Esophagus squamous epithelium (tissue), 5 donors: ENCODE data around the gene PIP5KL1. TPM values are rescaled to one million over a fixed set of nuclear protein-coding genes. Genes with fewer than 3 reads are reported as not detected.

ENCODE experiments used
- DNase-seq: peaks from one replicate; lab custom pipeline; 2025; lab: John Stamatoyannopoulos, UW
- H3K27ac ChIP-seq, 4 donors: fragments of 200-600 bp; sonication (generic); one replicate each; pipeline ENCODE4 v1.5.1; 2016 to 2019; ENCODE audit warnings: mild to moderate bottlenecking in 1 of 4
- H3K27me3 ChIP-seq, 4 donors: fragments of 200-600 bp; sonication (generic); 1 replicate in 3 of 4; 2 replicates in 1 of 4; pipeline versions ENCODE4 v1.5.1 to v1.6.0; 2017 to 2021; ENCODE audit warnings: antibody characterized with exemption in 1 of 4
- H3K36me3 ChIP-seq, 3 donors: fragments of 200-600 bp; sonication (generic); one replicate each; pipeline ENCODE4 v1.5.1; 2016 to 2019
- H3K4me1 ChIP-seq, 3 donors: fragments of 200-600 bp; sonication (generic); one replicate each; pipeline ENCODE4 v1.5.1; 2017 to 2019
- H3K4me3 ChIP-seq, 4 donors: fragments of 200-600 bp; sonication (generic); 1 replicate in 3 of 4; 2 replicates in 1 of 4; pipeline ENCODE4 v1.5.1; 2016 to 2019; ENCODE audit warnings: mild to moderate bottlenecking in 2 of 4, moderate library complexity in 1 of 4
- H3K9me3 ChIP-seq, 3 donors: fragments of 200-600 bp; sonication (generic); one replicate each; pipeline ENCODE4 v1.5.1; 2016 to 2019
- CTCF ChIP-seq, 6 experiments: fragments of 450-650 bp in 4 of 6; fragments of 200-600 bp in 2 of 6; sonication (generic) in 2 of 6; IDR thresholded peaks; one replicate each; pipeline ENCODE4 v1.5.1; 2016 to 2019; ENCODE audit warnings: antibody characterized with exemption in 6 of 6, mild to moderate bottlenecking in 4 of 6, moderate library complexity in 4 of 6
- POLR2A ChIP-seq, 4 donors: fragments of 450-650 bp; IDR thresholded peaks; one replicate each; pipeline ENCODE4 v1.6.1; 2017; ENCODE audit warnings: antibody characterized with exemption in 4 of 4, mild to moderate bottlenecking in 4 of 4, moderate library complexity in 3 of 4
- whole genome bisulfite sequencing, 2 donors: methylation state at CpG; one replicate each; pipeline ENCODE4 v1.1.5; 2018; 5-methylcytosine and 5-hydroxymethylcytosine counted together
- intact Hi-C: fragments of 100-400 bp; cut with DNase I; formaldehyde crosslinking; loops from one replicate; pipeline ENCODE4 v1.15.0; 2022
- total RNA-seq, 4 donors: library from RNA; depleted of rRNA; stranded (reverse); fragments of >200 nt; gene quantifications; one replicate each; pipeline ENCODE4 v1.1.0, GENCODE V29; 2016
- donor health status: DM: yes; HTN: yes; CAD: no.

The PIP5KL1 gene
- total RNA-seq, 4 donors from 2014 or later, result 3.1 to 4.6 (median 3.6) TPM; not detected in 1

GRCh38 chr9:127872369-127873222 lies 58.0 kb downstream of the PIP5KL1 start:
- Histone ChIP-seq H3K27me3 (no peaks in the 10 kb centered on the region), H3K27ac (no peak overlapping the region), H3K9me3 (no peaks in the 10 kb centered on the region), H3K4me1 (peaks cover 27 to 64% (median 33%) of the 10 kb centered on the region in 3 donors), H3K36me3 (peaks cover 0 to 40% (median 9%) of the 10 kb centered on the region in 3 donors), H3K4me3 (no peak overlapping the region)
- no peak for TF ChIP-seq CTCF (IDR thresholded peaks at IDR 0.05)
- TF ChIP-seq POLR2A (IDR thresholded peaks at IDR 0.05), result no peak
- intact Hi-C loops, result loop anchor here (10.0 kb wide), 1 partner anchor 138 kb away; the partner anchor contains the start of gene TOR2A
- 86 to 92% methylated on average over 6 to 11 of the region's 20 CpGs for whole genome bisulfite sequencing, 2 donors
- no peak for DNase-seq

GRCh38 chr9:127871531-127871930 lies 59.0 kb downstream of the PIP5KL1 start:
- Histone ChIP-seq H3K4me1 (peaks cover 22 to 54% (median 29%) of the 10 kb centered on the region in 3 donors), H3K36me3 (peaks cover 0 to 44% (median 9%) of the 10 kb centered on the region in 3 donors), H3K27me3 (no peaks in the 10 kb centered on the region), H3K9me3 (no peaks in the 10 kb centered on the region), H3K4me3 (no peak overlapping the region), H3K27ac (no peak overlapping the region)
- DNase-seq, result no peak
- TF ChIP-seq CTCF (IDR thresholded peaks at IDR 0.05) (no peak), POLR2A (IDR thresholded peaks at IDR 0.05) (no peak)
- 83 to 88% methylated on average over 5 to 8 of the region's 9 CpGs for WGBS, 2 donors
- intact Hi-C loops, result loop anchor here (10.0 kb wide), 1 partner anchor 137 kb away; the partner anchor contains the start of gene TOR2A

- TF ChIP-seq POLR2A (IDR thresholded peaks at IDR 0.05) (no peak), CTCF (IDR thresholded peaks at IDR 0.05) (no peak)
- Histone ChIP-seq H3K27ac (no peak overlapping the region), H3K36me3 (peaks cover 0 to 44% (median 9%) of the 10 kb centered on the region in 3 donors), H3K4me3 (no peak overlapping the region), H3K27me3 (no peaks in the 10 kb centered on the region), H3K9me3 (no peaks in the 10 kb centered on the region), H3K4me1 (peaks cover 16 to 47% (median 24%) of the 10 kb centered on the region in 3 donors)
- no peak for DNase-seq
- 77 to 88% methylated on average over 3 to 12 of the region's 12 CpGs for WGBS, 2 donors
- intact Hi-C loops, result loop anchor here (10.0 kb wide), 1 partner anchor 136 kb away; the partner anchor contains the start of gene TOR2A
These were observed 59.7 kb downstream of the PIP5KL1 start for GRCh38 chr9:127870887-127871286.

Other genes starting within 250 kb of the PIP5KL1 start
- gene CFAP157, start 223.8 kb downstream of the PIP5KL1 start, total RNA-seq, result under 1 TPM in 1 of 4 donors, not detected in 3; 0.19 TPM
- 10 to 100 TPM in 3 of 4 donors, 1 to 10 TPM in 1; 4.5 to 12.6 (median 11.6) TPM for gene PTRH1, start 215.1 kb downstream of the PIP5KL1 start, total RNA-seq
- gene TTC16, start 214.7 kb downstream of the PIP5KL1 start, total RNA-seq, result under 1 TPM in 2 of 4 donors, not detected in 2; under 0.01 to 0.23 TPM
- gene TOR2A, start 195.5 kb downstream of the PIP5KL1 start, total RNA-seq, result 10 to 100 TPM; 10.7 to 12.5 (median 11.5) TPM
- 1 to 10 TPM in 3 of 4 donors, under 1 TPM in 1; 0.38 to 4.8 (median 2.8) TPM for gene SH2D3C, start 152.1 kb downstream of the PIP5KL1 start, total RNA-seq
- gene CDK9, start 144.7 kb downstream of the PIP5KL1 start, total RNA-seq, result 10 to 100 TPM; 22.3 to 53.2 (median 41.2) TPM
- 10 to 100 TPM; 38.2 to 52.0 (median 47.0) TPM for gene FPGS, start 127.9 kb downstream of the PIP5KL1 start, total RNA-seq
- 10 to 100 TPM in 3 of 4 donors, 1 to 10 TPM in 1; 7.2 to 32.8 (median 18.0) TPM for gene ENG, start 76.1 kb downstream of the PIP5KL1 start, total RNA-seq
- 10 to 100 TPM; 11.1 to 36.1 (median 26.8) TPM for gene AK1, start 53.1 kb downstream of the PIP5KL1 start, total RNA-seq
- 10 to 100 TPM; 14.5 to 69.4 (median 26.1) TPM for gene ST6GALNAC6, start 31.2 kb downstream of the PIP5KL1 start, total RNA-seq
- gene ST6GALNAC4, start 13.7 kb downstream of the PIP5KL1 start, total RNA-seq, result 10 to 100 TPM; 12.5 to 33.0 (median 23.8) TPM
- gene DPM2, start 7.1 kb upstream of the PIP5KL1 start, total RNA-seq, result 10 to 100 TPM; 12.5 to 18.5 (median 15.7) TPM
- gene EEIG1, start 50.2 kb upstream of the PIP5KL1 start, total RNA-seq, result 10 to 100 TPM; 16.9 to 65.0 (median 24.0) TPM
- 1 to 10 TPM; 6.3 to 8.8 (median 7.8) TPM for gene NAIF1, start 136.5 kb upstream of the PIP5KL1 start, total RNA-seq
- 10 to 100 TPM; 15.8 to 37.9 (median 24.1) TPM for gene SLC25A25, start 137.5 kb upstream of the PIP5KL1 start, total RNA-seq
- gene PTGES2, start 197.0 kb upstream of the PIP5KL1 start, total RNA-seq, result 100 to 1,000 TPM in 1 of 4 donors, 10 to 100 TPM in 3; 54.2 to 118 (median 83.0) TPM
- 100 to 1,000 TPM in 3 of 4 donors, 10 to 100 TPM in 1; 36.2 to 931 (median 809) TPM for gene LCN2, start 218.7 kb upstream of the PIP5KL1 start, total RNA-seq
- gene BBLN, start 229.5 kb upstream of the PIP5KL1 start, total RNA-seq, result 100 to 1,000 TPM; 124 to 214 (median 162) TPM